Neural progenitor cell (in vitro differentiated cells): ENCODE measurements around the gene AKAP8L.

Source experiments
- CTCF ChIP-seq: fragments of 200-600 bp; sonication (generic); IDR thresholded peaks from 2 replicates; pipeline ENCODE4 v1.5.1; 2017; ENCODE audit warnings: antibody characterized with exemption, mild to moderate bottlenecking
- EZH2 ChIP-seq: fragments of 200-600 bp; sonication (generic); IDR thresholded peaks from 2 replicates; pipeline ENCODE4 v1.6.1; 2017; ENCODE audit warnings: antibody characterized with exemption, mild to moderate bottlenecking, moderate library complexity
- EZH2phosphoT487 ChIP-seq: fragments of 200-600 bp; sonication (generic); IDR thresholded peaks from 2 replicates; pipeline ENCODE4 v1.6.1; 2017; ENCODE audit warnings: antibody characterized with exemption

GRCh38 chr19:15426485-15427349 lies 7.9 kb upstream of the AKAP8L start:
- TF ChIP-seq CTCF (no peak), EZH2 (no peak), EZH2phosphoT487 (no peak)
